ENCODE measurements around the gene PGC.
A peak's percentile ranks its signal among the peaks of the same experiment; 100 is the strongest.

The PGC gene

DNA sequence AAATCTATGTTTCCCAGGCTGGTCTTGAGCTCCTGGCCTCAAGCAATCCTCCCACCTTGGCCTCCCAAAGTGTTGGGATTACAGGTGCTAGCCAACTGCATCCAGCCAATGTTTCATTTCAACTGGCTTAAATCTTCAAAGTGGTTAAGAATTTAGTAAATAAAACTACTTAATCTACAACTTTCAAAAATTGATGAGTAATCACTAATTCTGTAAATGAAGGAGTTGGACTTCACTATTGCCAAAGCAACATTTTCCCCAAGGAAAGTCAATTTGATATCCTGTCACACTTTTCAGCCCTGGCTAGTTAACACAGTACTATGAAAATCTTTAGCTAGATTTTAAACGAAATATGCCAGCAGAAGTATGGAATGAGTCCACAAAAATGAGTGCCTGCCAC, 44.1 kb upstream of the PGC start:
- TF ChIP-seq, protein P1, sequence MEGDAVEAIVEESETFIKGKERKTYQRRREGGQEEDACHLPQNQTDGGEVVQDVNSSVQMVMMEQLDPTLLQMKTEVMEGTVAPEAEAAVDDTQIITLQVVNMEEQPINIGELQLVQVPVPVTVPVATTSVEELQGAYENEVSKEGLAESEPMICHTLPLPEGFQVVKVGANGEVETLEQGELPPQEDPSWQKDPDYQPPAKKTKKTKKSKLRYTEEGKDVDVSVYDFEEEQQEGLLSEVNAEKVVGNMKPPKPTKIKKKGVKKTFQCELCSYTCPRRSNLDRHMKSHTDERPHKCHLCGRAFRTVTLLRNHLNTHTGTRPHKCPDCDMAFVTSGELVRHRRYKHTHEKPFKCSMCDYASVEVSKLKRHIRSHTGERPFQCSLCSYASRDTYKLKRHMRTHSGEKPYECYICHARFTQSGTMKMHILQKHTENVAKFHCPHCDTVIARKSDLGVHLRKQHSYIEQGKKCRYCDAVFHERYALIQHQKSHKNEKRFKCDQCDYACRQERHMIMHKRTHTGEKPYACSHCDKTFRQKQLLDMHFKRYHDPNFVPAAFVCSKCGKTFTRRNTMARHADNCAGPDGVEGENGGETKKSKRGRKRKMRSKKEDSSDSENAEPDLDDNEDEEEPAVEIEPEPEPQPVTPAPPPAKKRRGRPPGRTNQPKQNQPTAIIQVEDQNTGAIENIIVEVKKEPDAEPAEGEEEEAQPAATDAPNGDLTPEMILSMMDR (IDR thresholded peaks at IDR 0.05; ENCODE audit: low read depth, low read length, poor library complexity, severe bottlenecking), result no peak
- no peak for TF ChIP-seq EZH2phosphoT487 (IDR thresholded peaks at IDR 0.05; ENCODE audit: borderline replicate concordance, low read length)
- H3K4me1 ChIP-seq (ENCODE audit: control insufficient read depth, low read length), result peaks cover 11% of the 10 kb centered on the region
- H3K4me2 ChIP-seq (ENCODE audit: low read length), result no peak overlapping the region
- peaks cover 59% of the 10 kb centered on the region for H3K36me3 ChIP-seq (ENCODE audit: control insufficient read depth, low read length)
- H4K20me1 ChIP-seq (ENCODE audit: control insufficient read depth, insufficient read depth, low read depth, low read length), result no peaks in the 10 kb centered on the region; the same call in 1 of the 2 replicates
- H3F3A ChIP-seq (ENCODE audit: control insufficient read depth, insufficient read depth), result peaks cover 29% of the 10 kb centered on the region
- H3K4me3 ChIP-seq (ENCODE audit: low read length), result no peak overlapping the region
- peaks cover 37% of the 10 kb centered on the region for H3K79me2 ChIP-seq (ENCODE audit: control insufficient read depth, low read length)
- H3K27me3 ChIP-seq (ENCODE audit: control insufficient read depth, low read length), result no peaks in the 10 kb centered on the region
- no peaks in the 10 kb centered on the region for H3K9me2 ChIP-seq (replicated peaks; ENCODE audit: control insufficient read depth, low read length)
- H3K27ac ChIP-seq (ENCODE audit: low read depth, low read length), result no peak overlapping the region
- H3K9me3 ChIP-seq (ENCODE audit: control insufficient read depth, insufficient read depth, low read length), result no peaks in the 10 kb centered on the region

DNA sequence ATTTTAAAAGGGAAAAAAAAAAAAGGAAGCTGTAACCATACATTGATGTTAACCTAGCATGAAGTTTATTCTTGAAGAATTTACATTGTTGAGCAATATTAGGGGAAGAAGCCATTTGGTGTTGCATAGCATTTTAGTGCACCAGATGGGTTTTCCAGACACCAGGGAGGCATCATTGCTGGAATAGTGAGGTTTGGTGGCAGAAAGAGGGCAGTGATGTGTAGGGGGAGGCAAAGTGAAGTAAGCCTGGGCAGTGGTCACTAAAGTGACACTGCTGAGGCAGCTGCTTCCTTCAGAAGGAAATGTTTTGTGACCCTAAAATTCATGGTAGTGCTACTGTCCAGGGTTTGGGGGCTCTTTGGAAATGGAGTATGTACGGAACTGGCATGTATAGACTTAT, 42.8 kb upstream of the PGC start:
- Histone ChIP-seq H3K27me3 (ENCODE audit: control insufficient read depth, low read length) (no peaks in the 10 kb centered on the region), H3K4me3 (ENCODE audit: low read length) (no peak overlapping the region), H3K79me2 (ENCODE audit: control insufficient read depth, low read length) (peaks cover 42% of the 10 kb centered on the region), H3F3A (ENCODE audit: control insufficient read depth, insufficient read depth) (peaks cover 29% of the 10 kb centered on the region), H3K9me3 (ENCODE audit: control insufficient read depth, insufficient read depth, low read length) (no peaks in the 10 kb centered on the region), H3K27ac (ENCODE audit: low read depth, low read length) (no peak overlapping the region), H3K4me2 (ENCODE audit: low read length) (no peak overlapping the region), H3K9me2 (replicated peaks; ENCODE audit: control insufficient read depth, low read length) (no peaks in the 10 kb centered on the region), H3K36me3 (ENCODE audit: control insufficient read depth, low read length) (peaks cover 52% of the 10 kb centered on the region), H3K4me1 (ENCODE audit: control insufficient read depth, low read length) (peaks cover 24% of the 10 kb centered on the region), H4K20me1 (ENCODE audit: control insufficient read depth, insufficient read depth, low read depth, low read length) (no peaks in the 10 kb centered on the region; the same call in 1 of the 2 replicates)
- TF ChIP-seq EZH2phosphoT487 (IDR thresholded peaks at IDR 0.05; ENCODE audit: borderline replicate concordance, low read length), result no peak
- TF ChIP-seq, protein P1 (IDR thresholded peaks at IDR 0.05; ENCODE audit: low read depth, low read length, poor library complexity, severe bottlenecking), result no peak

DNA sequence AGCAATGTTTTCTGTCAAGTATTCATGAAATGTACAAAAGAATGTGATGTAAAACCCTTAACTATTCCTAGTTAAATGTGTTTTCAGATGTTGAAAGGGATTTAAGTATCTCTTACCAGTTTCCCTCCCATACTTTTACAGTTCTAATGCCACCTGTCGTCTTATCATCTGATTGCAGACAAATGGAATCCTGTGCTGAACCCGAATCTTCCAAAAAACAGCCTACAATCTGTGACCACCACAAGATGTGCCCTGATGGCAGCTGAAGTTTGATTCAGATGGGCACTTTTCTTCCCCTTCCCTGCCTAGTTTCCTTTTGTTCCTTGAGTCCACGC, 42.2 kb upstream of the PGC start:
- Histone ChIP-seq H4K20me1 (ENCODE audit: control insufficient read depth, insufficient read depth, low read depth, low read length) (no peaks in the 10 kb centered on the region; the same call in 1 of the 2 replicates), H3K27me3 (ENCODE audit: control insufficient read depth, low read length) (no peaks in the 10 kb centered on the region), H3K9me2 (replicated peaks; ENCODE audit: control insufficient read depth, low read length) (no peaks in the 10 kb centered on the region), H3K36me3 (ENCODE audit: control insufficient read depth, low read length) (peaks cover 52% of the 10 kb centered on the region), H3K4me3 (ENCODE audit: low read length) (peak overlapping the region; percentile 77), H3K4me1 (ENCODE audit: control insufficient read depth, low read length) (peaks cover 31% of the 10 kb centered on the region), H3K9me3 (ENCODE audit: control insufficient read depth, insufficient read depth, low read length) (no peaks in the 10 kb centered on the region), H3K79me2 (ENCODE audit: control insufficient read depth, low read length) (peaks cover 42% of the 10 kb centered on the region), H3K4me2 (ENCODE audit: low read length) (peak overlapping the region; percentile 53), H3K27ac (ENCODE audit: low read depth, low read length) (no peak overlapping the region), H3F3A (ENCODE audit: control insufficient read depth, insufficient read depth) (peaks cover 29% of the 10 kb centered on the region)
- no peak for TF ChIP-seq EZH2phosphoT487 (IDR thresholded peaks at IDR 0.05; ENCODE audit: borderline replicate concordance, low read length)
- TF ChIP-seq, protein P1 (IDR thresholded peaks at IDR 0.05; ENCODE audit: low read depth, low read length, poor library complexity, severe bottlenecking), result no peak
